ENCODE results near the gene MEIOB.

MEIOB gene

DNA sequence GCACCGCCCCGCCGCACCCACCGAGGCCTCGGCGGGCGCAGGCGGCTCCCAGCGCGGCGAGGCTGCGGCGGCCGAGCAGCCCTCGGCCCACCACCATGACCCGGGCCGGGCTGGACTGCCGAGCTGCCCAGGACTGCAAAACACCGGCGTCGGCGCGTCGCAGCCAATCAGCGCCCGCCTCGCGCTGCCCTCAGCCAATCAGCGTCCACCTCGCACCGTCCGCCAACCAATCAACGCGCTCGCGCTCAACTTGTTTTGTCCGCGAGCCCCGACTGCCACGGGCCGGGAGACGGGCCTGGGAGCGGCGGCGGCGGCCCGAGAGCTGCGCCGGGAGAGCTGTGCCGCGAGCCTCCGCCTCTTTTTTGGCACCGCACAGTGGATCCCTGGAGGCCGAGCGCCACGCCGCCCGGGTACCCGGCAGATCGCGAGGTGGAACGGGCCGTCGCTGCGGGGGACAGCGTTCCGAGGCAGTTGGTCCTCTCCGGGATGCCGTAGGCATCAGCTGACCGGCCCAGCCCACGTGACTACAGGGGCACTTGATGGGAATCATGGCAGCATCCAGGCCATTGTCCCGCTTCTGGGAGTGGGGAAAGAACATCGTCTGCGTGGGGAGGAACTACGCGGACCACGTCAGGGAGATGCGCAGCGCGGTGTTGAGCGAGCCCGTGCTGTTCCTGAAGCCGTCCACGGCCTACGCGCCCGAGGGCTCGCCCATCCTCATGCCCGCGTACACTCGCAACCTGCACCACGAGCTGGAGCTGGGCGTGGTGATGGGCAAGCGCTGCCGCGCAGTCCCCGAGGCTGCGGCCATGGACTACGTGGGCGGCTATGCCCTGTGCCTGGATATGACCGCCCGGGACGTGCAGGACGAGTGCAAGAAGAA lies 45.0 kb downstream of the MEIOB start, which contains the start of the genes FAHD1 and HAGH:
TSS of gene FAHD1 (plus strand) at position 516 of the 883 bp plus-strand sequence. CDS start at position 549, 33 bp downstream.
TSS of gene HAGH (minus strand) at position 135 of the 883 bp plus-strand sequence. CDS start at position 97, 38 bp downstream.
- TF ChIP-seq, protein P1, sequence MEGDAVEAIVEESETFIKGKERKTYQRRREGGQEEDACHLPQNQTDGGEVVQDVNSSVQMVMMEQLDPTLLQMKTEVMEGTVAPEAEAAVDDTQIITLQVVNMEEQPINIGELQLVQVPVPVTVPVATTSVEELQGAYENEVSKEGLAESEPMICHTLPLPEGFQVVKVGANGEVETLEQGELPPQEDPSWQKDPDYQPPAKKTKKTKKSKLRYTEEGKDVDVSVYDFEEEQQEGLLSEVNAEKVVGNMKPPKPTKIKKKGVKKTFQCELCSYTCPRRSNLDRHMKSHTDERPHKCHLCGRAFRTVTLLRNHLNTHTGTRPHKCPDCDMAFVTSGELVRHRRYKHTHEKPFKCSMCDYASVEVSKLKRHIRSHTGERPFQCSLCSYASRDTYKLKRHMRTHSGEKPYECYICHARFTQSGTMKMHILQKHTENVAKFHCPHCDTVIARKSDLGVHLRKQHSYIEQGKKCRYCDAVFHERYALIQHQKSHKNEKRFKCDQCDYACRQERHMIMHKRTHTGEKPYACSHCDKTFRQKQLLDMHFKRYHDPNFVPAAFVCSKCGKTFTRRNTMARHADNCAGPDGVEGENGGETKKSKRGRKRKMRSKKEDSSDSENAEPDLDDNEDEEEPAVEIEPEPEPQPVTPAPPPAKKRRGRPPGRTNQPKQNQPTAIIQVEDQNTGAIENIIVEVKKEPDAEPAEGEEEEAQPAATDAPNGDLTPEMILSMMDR (IDR thresholded peaks at IDR 0.05) = no peak
- peak within 1 kb of the TSS; percentile 77 to 84 for H3K27ac ChIP-seq
- peak within 1 kb of the TSS; percentile 74 to 89 for H3K4me3 ChIP-seq
- H3K9me3 ChIP-seq = no peaks in the 10 kb centered on the region
- peaks cover 0 to 53% (median 32%) of the 10 kb centered on the region in 4 donors for H3K4me1 ChIP-seq
- peak; percentile 93 to 96 for DNase-seq
- no peaks in the 10 kb centered on the region for H3K27me3 ChIP-seq
- intact Hi-C loops (cut with DNase I; ENCODE audit: low total_unique reads) = loop anchor here (5.0 kb wide), 1 partner anchor 45 kb away; the partner anchor contains the start of genes NUBP2 and SPSB3
- peaks cover 10 to 24% (median 13%) of the 10 kb centered on the region in 3 donors for H3K36me3 ChIP-seq

GRCh38 chr16:1825864-1826690 lies 45.9 kb downstream of the MEIOB start:
- DNase-seq = peak; percentile 30 to 75
- Histone ChIP-seq H3K27ac (peak overlapping the region; percentile 77 to 84), H3K4me3 (peak overlapping the region; percentile 74 to 89), H3K36me3 (peaks cover 16 to 26% (median 22%) of the 10 kb centered on the region in 3 donors), H3K27me3 (no peaks in the 10 kb centered on the region), H3K9me3 (no peaks in the 10 kb centered on the region), H3K4me1 (peaks cover 0 to 53% (median 32%) of the 10 kb centered on the region in 4 donors)
- intact Hi-C loops (cut with DNase I; ENCODE audit: low total_unique reads) = loop anchor here (5.0 kb wide), 1 partner anchor 44 kb away; the partner anchor contains the start of genes NUBP2 and SPSB3
- TF ChIP-seq, protein P1 (IDR thresholded peaks at IDR 0.05) = peak in 1 of 2 experiments; percentile 18

DNA sequence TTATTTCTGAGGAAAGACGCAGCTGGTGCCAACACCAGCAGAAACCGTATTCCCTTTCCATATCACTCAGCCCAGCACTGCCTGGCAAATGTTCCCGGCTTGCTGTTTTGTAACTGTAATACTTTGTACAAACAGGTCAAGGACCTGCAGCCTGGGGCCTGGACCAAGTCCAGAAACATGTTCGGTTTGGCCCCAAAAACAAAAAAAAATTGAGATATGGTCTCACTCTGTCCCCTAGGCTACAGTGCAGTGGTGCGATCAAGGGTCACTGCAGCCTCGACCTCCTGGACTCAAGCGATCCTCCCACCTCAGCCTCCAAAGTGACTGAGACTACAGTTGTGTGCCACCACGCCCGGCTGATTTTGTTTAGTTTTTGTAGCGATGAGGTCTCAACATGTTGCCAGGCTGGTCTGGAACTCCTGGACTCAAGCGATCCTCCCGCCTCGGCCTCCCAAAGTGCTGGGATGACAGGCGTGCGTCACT lies 46.5 kb downstream of the MEIOB start:
- Histone ChIP-seq H3K27me3 (no peaks in the 10 kb centered on the region), H3K4me1 (peaks cover 0 to 52% (median 32%) of the 10 kb centered on the region in 4 donors), H3K36me3 (peaks cover 23 to 30% (median 28%) of the 10 kb centered on the region in 3 donors), H3K4me3 (peak overlapping the region; percentile 74 to 89), H3K9me3 (no peaks in the 10 kb centered on the region), H3K27ac (peak overlapping the region; percentile 77 to 84)
- intact Hi-C loops (cut with DNase I; ENCODE audit: low total_unique reads) = loop anchor here (5.0 kb wide), 1 partner anchor 43 kb away; the partner anchor contains the start of genes NUBP2 and SPSB3
- no peak for DNase-seq
- TF ChIP-seq, protein P1 (IDR thresholded peaks at IDR 0.05) = no peak

DNA sequence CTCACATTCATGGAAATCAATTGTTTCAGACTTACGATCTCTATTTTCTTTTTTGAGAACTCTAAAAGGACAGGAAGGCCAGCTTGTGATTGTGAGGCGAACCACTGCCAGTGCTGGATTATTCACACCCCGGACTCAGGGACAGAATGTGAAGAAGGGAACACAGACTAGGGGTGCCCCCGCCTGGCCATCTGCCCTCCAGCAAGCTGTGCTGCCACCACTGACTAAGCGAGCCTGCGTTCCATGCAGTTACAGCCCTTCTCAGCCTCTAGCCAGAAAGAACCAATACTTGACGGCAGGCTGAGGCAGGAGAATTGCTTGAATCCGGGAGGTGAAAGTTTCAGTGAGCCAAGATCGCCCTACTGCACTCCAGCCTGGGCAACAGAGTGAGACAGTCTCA lies 48.1 kb downstream of the MEIOB start:
- H3K36me3 ChIP-seq = peaks cover 33 to 42% (median 39%) of the 10 kb centered on the region in 3 donors
- no peak overlapping the region for H3K27ac ChIP-seq
- no peak for DNase-seq
- no peak overlapping the region for H3K4me3 ChIP-seq
- peaks cover 0 to 41% (median 25%) of the 10 kb centered on the region in 4 donors for H3K4me1 ChIP-seq
- H3K9me3 ChIP-seq = no peaks in the 10 kb centered on the region
- TF ChIP-seq, protein P1 (IDR thresholded peaks at IDR 0.05) = no peak
- H3K27me3 ChIP-seq = no peaks in the 10 kb centered on the region
- intact Hi-C loops (cut with DNase I; ENCODE audit: low total_unique reads) = no loop called here

- H3K27ac ChIP-seq = no peak overlapping the region
- TF ChIP-seq, protein P1 (IDR thresholded peaks at IDR 0.05) = no peak
- intact Hi-C loops (cut with DNase I; ENCODE audit: low total_unique reads) = no loop called here
- peaks cover 0 to 31% (median 20%) of the 10 kb centered on the region in 4 donors for H3K4me1 ChIP-seq
- H3K9me3 ChIP-seq = no peaks in the 10 kb centered on the region
- H3K27me3 ChIP-seq = no peaks in the 10 kb centered on the region
- DNase-seq = no peak
- no peak overlapping the region for H3K4me3 ChIP-seq
- H3K36me3 ChIP-seq = peaks cover 43 to 52% (median 50%) of the 10 kb centered on the region in 3 donors
These were observed 49.2 kb downstream of the MEIOB start for GRCh38 chr16:1822801-1823200.

Data from tibial artery (tissue), 4 donors.